ENCODE data around the gene ENTREP1.

DNA sequence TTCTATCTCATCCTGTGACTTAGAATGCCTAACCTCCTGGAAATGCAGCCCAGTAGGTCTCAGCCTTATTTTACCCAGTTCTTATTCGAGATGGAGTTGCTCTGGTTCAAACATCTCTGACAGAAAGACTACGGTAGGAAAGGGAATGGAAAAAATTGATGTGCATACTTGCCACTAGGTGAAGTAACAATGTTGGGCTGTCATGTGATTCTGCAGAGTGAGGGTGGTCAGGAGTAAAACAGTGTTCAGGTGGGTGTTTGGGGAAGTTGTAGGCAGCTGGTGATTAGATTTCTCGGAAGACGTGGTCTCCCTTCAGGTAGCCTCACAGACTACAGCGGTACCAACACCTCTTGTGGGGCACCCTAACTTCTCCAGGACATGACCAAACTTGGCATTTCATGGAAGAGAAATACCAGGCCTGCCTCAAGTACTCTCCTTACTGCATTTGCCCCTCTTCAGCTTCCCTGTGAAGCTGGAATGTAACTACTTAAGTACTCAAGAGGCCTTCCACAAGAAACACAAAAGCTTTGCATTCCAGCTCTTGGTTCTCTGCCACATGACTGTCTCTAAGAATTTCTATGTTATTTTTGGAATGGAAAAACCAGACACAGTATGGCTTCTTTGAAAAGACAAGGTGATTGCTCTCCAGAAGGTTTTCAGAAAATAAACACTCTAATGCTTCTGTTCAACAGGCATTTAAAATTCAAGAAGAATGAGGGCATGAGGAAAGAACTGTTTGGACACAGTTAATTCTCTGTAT, 17.4 kb upstream of the ENTREP1 start:
- TF ChIP-seq, protein P1, sequence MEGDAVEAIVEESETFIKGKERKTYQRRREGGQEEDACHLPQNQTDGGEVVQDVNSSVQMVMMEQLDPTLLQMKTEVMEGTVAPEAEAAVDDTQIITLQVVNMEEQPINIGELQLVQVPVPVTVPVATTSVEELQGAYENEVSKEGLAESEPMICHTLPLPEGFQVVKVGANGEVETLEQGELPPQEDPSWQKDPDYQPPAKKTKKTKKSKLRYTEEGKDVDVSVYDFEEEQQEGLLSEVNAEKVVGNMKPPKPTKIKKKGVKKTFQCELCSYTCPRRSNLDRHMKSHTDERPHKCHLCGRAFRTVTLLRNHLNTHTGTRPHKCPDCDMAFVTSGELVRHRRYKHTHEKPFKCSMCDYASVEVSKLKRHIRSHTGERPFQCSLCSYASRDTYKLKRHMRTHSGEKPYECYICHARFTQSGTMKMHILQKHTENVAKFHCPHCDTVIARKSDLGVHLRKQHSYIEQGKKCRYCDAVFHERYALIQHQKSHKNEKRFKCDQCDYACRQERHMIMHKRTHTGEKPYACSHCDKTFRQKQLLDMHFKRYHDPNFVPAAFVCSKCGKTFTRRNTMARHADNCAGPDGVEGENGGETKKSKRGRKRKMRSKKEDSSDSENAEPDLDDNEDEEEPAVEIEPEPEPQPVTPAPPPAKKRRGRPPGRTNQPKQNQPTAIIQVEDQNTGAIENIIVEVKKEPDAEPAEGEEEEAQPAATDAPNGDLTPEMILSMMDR (IDR thresholded peaks at IDR 0.05), result no peak
- no peak for TF ChIP-seq POLR2A (IDR thresholded peaks at IDR 0.05)
